GM10248 (cell line): ENCODE data around the gene SPATA16.

Experiments used
- CTCF ChIA-PET: fragments of 300-600 bp; sonication (Branson Sonifier 250); formaldehyde crosslinking; extraction: SDS; loops from one replicate; lab custom pipeline; 2021; ENCODE audit warnings: antibody characterized with exemption; lab: Yijun Ruan, JAX
- POLR2A ChIA-PET: fragments of 350-650 bp; sonication (Branson Sonifier 250); formaldehyde crosslinking; extraction: SDS; loops from one replicate; lab custom pipeline; 2020; ENCODE audit warnings: antibody characterized with exemption; lab: Yijun Ruan, JAX
- DNase-seq: peaks from one replicate; pipeline ENCODE4 v3.0.0; 2012; ENCODE audit errors: extremely low spot score
- TF ChIP-seq, protein P1 (sequence below): IDR thresholded peaks from 2 replicates; pipeline ENCODE4 v1.5.1; 2012; ENCODE audit warnings: mild to moderate bottlenecking, low read depth; ENCODE audit errors: extremely low read depth, missing control alignments, control extremely low read depth

The SPATA16 gene

GRCh38 chr3:173003956-173004355, 137.1 kb downstream of the SPATA16 start:
- POLR2A ChIA-PET = no interaction called here
- no peak for DNase-seq
- TF ChIP-seq, protein P1, sequence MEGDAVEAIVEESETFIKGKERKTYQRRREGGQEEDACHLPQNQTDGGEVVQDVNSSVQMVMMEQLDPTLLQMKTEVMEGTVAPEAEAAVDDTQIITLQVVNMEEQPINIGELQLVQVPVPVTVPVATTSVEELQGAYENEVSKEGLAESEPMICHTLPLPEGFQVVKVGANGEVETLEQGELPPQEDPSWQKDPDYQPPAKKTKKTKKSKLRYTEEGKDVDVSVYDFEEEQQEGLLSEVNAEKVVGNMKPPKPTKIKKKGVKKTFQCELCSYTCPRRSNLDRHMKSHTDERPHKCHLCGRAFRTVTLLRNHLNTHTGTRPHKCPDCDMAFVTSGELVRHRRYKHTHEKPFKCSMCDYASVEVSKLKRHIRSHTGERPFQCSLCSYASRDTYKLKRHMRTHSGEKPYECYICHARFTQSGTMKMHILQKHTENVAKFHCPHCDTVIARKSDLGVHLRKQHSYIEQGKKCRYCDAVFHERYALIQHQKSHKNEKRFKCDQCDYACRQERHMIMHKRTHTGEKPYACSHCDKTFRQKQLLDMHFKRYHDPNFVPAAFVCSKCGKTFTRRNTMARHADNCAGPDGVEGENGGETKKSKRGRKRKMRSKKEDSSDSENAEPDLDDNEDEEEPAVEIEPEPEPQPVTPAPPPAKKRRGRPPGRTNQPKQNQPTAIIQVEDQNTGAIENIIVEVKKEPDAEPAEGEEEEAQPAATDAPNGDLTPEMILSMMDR = no peak
- CTCF ChIA-PET = no interaction called here

DNA sequence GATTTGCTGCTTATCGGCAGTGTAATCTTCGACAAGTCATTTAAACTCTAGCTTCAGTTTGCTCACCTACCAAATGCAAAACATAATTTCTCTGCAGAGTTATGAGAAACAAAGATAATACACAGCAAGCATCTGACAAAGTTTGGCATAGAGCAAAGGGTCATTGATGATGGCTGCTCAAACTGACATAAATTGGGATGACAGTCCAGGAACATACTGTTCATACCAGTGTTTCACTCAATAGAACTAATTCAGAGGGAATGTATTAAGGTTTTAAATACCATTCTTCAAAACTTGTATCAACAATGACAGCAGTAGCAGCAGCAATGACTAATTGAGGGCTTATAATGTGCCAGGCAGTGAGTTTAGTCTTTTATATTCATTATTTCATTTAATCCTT, 137.6 kb downstream of the SPATA16 start:
- POLR2A ChIA-PET = no interaction called here
- CTCF ChIA-PET = no interaction called here
- no peak for DNase-seq
- TF ChIP-seq, protein P1 = no peak

DNA sequence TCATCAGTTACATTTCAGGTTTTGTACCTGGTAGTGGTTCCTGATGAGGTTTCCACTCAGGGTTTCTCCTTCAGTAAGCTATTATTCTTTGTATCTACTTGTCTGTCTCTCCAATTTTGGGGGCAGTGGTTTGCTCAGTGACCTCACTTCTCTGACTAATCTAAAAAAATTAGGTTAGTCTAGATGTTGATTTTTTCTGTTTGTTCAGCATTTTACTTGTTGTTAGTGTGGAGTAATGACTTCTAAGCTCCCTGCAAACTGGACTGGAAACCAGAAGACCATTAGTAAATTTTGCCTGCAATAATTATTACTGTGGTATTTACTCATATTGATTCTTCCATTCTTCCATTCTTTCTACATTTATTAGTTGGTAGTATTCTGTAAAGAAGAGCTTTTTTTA, 139.4 kb downstream of the SPATA16 start:
- no peak for DNase-seq
- ChIA-PET CTCF (no interaction called here), POLR2A (no interaction called here)
- TF ChIP-seq, protein P1 = no peak

- CTCF ChIA-PET = no interaction called here
- TF ChIP-seq, protein P1 = no peak
- DNase-seq = no peak
- POLR2A ChIA-PET = no interaction called here
Measured at GRCh38 chr3:173000553-173000952, 140.5 kb downstream of the SPATA16 start.

DNA sequence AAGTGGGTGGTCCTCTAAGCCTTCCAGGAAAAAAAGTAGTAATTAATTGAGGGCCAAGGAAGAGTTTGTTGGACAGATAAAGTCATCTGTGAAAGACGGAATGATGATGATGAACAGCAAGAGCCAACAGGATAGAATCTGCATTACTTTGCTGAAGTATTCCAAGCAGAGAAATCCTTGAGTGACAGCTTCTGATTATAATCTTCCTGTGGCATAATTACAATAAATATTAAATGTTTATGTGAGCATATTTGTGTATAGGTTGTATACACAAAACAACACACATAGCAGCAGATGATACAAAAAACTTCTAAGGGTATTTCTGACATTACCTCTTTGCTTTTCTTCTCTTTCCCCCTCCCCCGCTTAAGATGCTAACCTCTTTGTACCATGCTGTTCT, 147.6 kb downstream of the SPATA16 start:
- DNase-seq = no peak
- ChIA-PET POLR2A (no interaction called here), CTCF (interaction anchor here (0.8 to 1.7 kb wide), 4 partner anchors 10 to 49 kb away, joined by 3 to 5 read pairs (median 4); no protein-coding TSS in a partner anchor)
- TF ChIP-seq, protein P1 = no peak

GRCh38 chr3:172991424-172991996, 149.5 kb downstream of the SPATA16 start:
- TF ChIP-seq, protein P1 = no peak
- ChIA-PET POLR2A (no interaction called here), CTCF (no interaction called here)
- DNase-seq = no peak
